HepG2 (cell line): ENCODE results near the gene USP27X. TPM values are rescaled to one million over a fixed set of nuclear protein-coding genes. Genes with fewer than 3 reads are reported as not detected.

Source experiments
- ATAC-seq: fragments of 200-7000 bp; cut with Tn5 transposase; 3 replicates; pipeline ENCODE4 v1.9.1; 2020; ENCODE audit warnings: mild to moderate bottlenecking, moderate library complexity
- BruUV-seq: library from RNA; stranded (reverse); fragments of 400-500 nt; replicated peaks from 2 replicates; lab custom pipeline; 2021; lab: Mats Ljungman, UMichigan
- CTCF ChIA-PET: fragments of 300-600 bp; formaldehyde crosslinking; extraction: SDS; loops from one replicate; lab custom pipeline; 2021; ENCODE audit warnings: low total read pairs, inconsistent platforms, low intra/inter-chr PET ratio; lab: Yijun Ruan, JAX
- POLR2A ChIA-PET: fragments of 350-600 bp; sonication (Branson Sonifier 250); formaldehyde crosslinking; loops from one replicate; lab custom pipeline; 2020; ENCODE audit warnings: antibody characterized with exemption, inconsistent platforms; lab: Yijun Ruan, JAX
- DNase-seq: peaks from one replicate; pipeline ENCODE4 v3.0.0-alpha.2; 2015; ENCODE audit warnings: low spot score
- FAIRE-seq: peaks from 3 replicates; lab custom pipeline; 2011; peaks lifted over from hg19 to GRCh38; lab: Jason Lieb, UNC
- H2AFZ ChIP-seq: one replicate; pipeline ENCODE4 v1.6.1; 2011; ENCODE audit warnings: low read length, inconsistent platforms
- H3K27ac ChIP-seq: fragments of 300-600 bp; 3 replicates; pipeline ENCODE4 v1.8.0; 2011; ENCODE audit warnings: mixed run types, mild to moderate bottlenecking, mixed read lengths, low read length, inconsistent platforms; ENCODE audit not compliant: insufficient read depth; ENCODE audit errors: extremely low read length
- H3K27me3 ChIP-seq, 2 experiments: fragments of 200-600 bp in 1 of 2; 2 replicates in 1 of 2; 3 replicates in 1 of 2; pipeline versions ENCODE4 v1.6.0 to v1.8.0; 2011; ENCODE audit warnings: low read length in 2 of 2, mild to moderate bottlenecking in 2 of 2, moderate library complexity in 2 of 2, inconsistent platforms in 1 of 2; ENCODE audit not compliant: insufficient read depth in 2 of 2, control insufficient read depth in 1 of 2
- H3K36me3 ChIP-seq, 2 experiments: fragments of 200-600 bp in 1 of 2; replicated peaks in 1 of 2; 2 replicates in 1 of 2; 3 replicates in 1 of 2; pipeline versions ENCODE4 v1.5.1 to v1.8.0; 2011; ENCODE audit warnings: low read length in 2 of 2, inconsistent platforms in 1 of 2; ENCODE audit not compliant: insufficient read depth in 2 of 2, control insufficient read depth in 1 of 2
- H3K4me1 ChIP-seq: 2 replicates; pipeline ENCODE4 v1.5.1; 2012; ENCODE audit warnings: low read length, inconsistent platforms; ENCODE audit not compliant: insufficient read depth
- H3K4me2 ChIP-seq: 2 replicates; pipeline ENCODE4 v1.6.0; 2011; ENCODE audit warnings: low read depth, low read length, inconsistent platforms
- H3K4me3 ChIP-seq, 3 experiments: fragments of 200-600 bp in 1 of 3; sonication (generic), shearing (Covaris generic) in 1 of 3; replicated peaks in 1 of 3; 2 replicates each; pipeline ENCODE4 v1.5.1; 2011 to 2016; ENCODE audit warnings: low read length in 3 of 3, inconsistent platforms in 2 of 3, low read depth in 2 of 3, mild to moderate bottlenecking in 2 of 3, control low read depth in 1 of 3, mixed read lengths in 1 of 3; ENCODE audit not compliant: insufficient read depth in 1 of 3
- H3K79me2 ChIP-seq: one replicate; pipeline ENCODE4 v1.6.1; 2011; ENCODE audit warnings: low read length, inconsistent platforms; ENCODE audit not compliant: insufficient read depth
- H3K9ac ChIP-seq: 2 replicates; pipeline ENCODE4 v1.6.0; 2011; ENCODE audit warnings: mild to moderate bottlenecking, low read depth, low read length, inconsistent platforms; ENCODE audit not compliant: insufficient read depth
- H3K9me3 ChIP-seq: 2 replicates; pipeline ENCODE4 v1.5.1; 2012; ENCODE audit warnings: mild to moderate bottlenecking, low read length
- H4K20me1 ChIP-seq: 2 replicates; pipeline ENCODE4 v1.6.0; 2011; ENCODE audit warnings: inconsistent platforms, mild to moderate bottlenecking, low read length, moderate library complexity; ENCODE audit not compliant: insufficient read depth
- ATF7 ChIP-seq, 2 experiments: fragments of 450-650 bp in 1 of 2; sonication (generic) in 1 of 2; formaldehyde crosslinking in 1 of 2; IDR thresholded peaks; 2 replicates each; pipeline versions ENCODE4 v1.4.0 to v1.6.1; 2016 to 2020; ENCODE audit warnings: antibody characterized with exemption in 1 of 2, mild to moderate bottlenecking in 1 of 2, missing genetic modification reagents in 1 of 2
- KDM4B ChIP-seq: sonication (generic); formaldehyde crosslinking; IDR thresholded peaks from 2 replicates; pipeline ENCODE4 v1.4.0; 2020; ENCODE audit warnings: missing genetic modification reagents
- ZNF670 ChIP-seq: sonication (generic); formaldehyde crosslinking; IDR thresholded peaks from 2 replicates; pipeline ENCODE4 v1.8.0; 2022; ENCODE audit warnings: mild to moderate bottlenecking, missing genetic modification reagents, borderline replicate concordance
- ZSCAN31 ChIP-seq: sonication (generic); formaldehyde crosslinking; IDR thresholded peaks from 2 replicates; pipeline ENCODE4 v1.5.0; 2020; ENCODE audit warnings: low read depth, mild to moderate bottlenecking, missing genetic modification reagents
- WGBS: methylation state at CpG from one replicate; pipeline ENCODE4 v1.1.6; 2017; ENCODE audit warnings: low lambda C conversion rate; 5-methylcytosine and 5-hydroxymethylcytosine counted together
- in situ Hi-C: cut with HindIII; loops from 2 replicates; pipeline ENCODE4 v1.10.0; 2017; ENCODE audit warnings: low pct_unique_long_range_greater_than_20kb; ENCODE audit not compliant: extremely low pct_ligation_motif_present
- intact Hi-C: fragments of 100-400 bp; cut with micrococcal nuclease; formaldehyde crosslinking; loops from one replicate; pipeline ENCODE4 v1.10.0; 2022; ENCODE audit not compliant: unreplicated experiment
- polyA plus RNA-seq, 8 experiments: library from polyadenylated mRNA; depleted of rRNA in 3 of 8; stranded (reverse) in 7 of 8; unstranded in 1 of 8; fragments of >200 nt; fragmentation: Illumina TruSeq in 4 of 8; extraction: Trizol in 4 of 8; gene quantifications; 2 replicates each; pipeline versions ENCODE4 v1.2.1 to v1.2.3, GENCODE V29; 2011 to 2016; ENCODE audit warnings: low read depth in 4 of 8, missing spikeins in 1 of 8, mixed read lengths in 1 of 8; ENCODE audit not compliant: insufficient read depth in 1 of 8
- total RNA-seq, 5 experiments: library from RNA; depleted of rRNA; stranded (reverse); fragments of >200 nt; fragmentation: Illumina TruSeq; extraction: Trizol; gene quantifications; 2 replicates each; pipeline ENCODE4 v1.2.3, GENCODE V29; 2016; ENCODE audit warnings: low read depth in 1 of 5
- TF ChIP-seq, protein P1 (sequence below): sonication (generic); formaldehyde crosslinking; IDR thresholded peaks from 2 replicates; pipeline ENCODE4 v1.5.0; 2020; ENCODE audit warnings: mild to moderate bottlenecking, missing genetic modification reagents, borderline replicate concordance
- TF ChIP-seq, protein P2 (sequence below): sonication (generic); formaldehyde crosslinking; IDR thresholded peaks from 2 replicates; pipeline ENCODE4 v1.9.0; 2022; ENCODE audit warnings: low read depth, missing genetic modification reagents
- TF ChIP-seq, protein P3 (sequence below): sonication (generic); formaldehyde crosslinking; conservative IDR thresholded peaks from 2 replicates; pipeline ENCODE4 v1.8.1; 2023; ENCODE audit warnings: missing genetic modification reagents

Gene USP27X
- total and polyA plus RNA-seq, 2 of the 13 experiments (the other 11 are each of a cell fraction or from before 2014, with no cell fraction given) = 7.2 to 9.7 TPM

DNA sequence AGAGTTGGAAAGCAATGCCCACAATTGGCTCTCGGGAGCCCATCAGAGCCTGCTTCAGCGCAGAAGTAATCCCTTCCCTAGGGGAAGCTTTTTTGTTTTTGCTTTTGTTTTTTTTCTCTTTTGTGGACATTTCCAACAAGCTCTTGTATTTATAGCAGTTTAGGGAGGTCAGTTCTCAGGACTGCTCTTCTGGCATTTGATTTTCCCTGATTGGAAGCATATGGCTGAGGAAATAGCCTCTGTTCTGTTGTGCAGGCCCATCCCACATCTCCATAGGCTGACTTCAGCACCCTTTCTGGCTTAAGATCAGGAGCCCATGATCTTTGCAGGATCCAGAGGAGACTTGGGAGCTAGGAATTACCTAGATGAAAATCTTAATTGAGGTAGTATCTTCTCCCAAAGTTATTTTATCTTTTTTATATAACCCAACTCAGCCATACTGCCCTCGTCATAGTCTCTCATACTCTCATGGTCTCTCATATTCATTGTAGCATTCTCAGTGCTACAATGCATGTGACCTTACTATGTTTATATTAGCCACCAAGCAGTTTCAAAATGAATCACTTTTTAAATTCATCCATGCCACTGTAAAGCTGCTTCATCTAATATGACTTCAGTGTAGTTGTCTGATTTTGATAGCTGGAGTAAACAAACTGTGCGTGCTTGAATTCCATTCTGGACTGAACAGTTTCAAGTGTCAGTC is 33.4 kb upstream of the USP27X start:
- Histone ChIP-seq H3K9ac (no peak overlapping the region), H3K9me3 (no peaks in the 10 kb centered on the region), H2AFZ (no peak overlapping the region), H3K27me3 (no peaks in the 10 kb centered on the region), H3K36me3 (no peaks in the 10 kb centered on the region), H3K4me1 (peaks cover 39% of the 10 kb centered on the region), H3K4me2 (no peak overlapping the region), H4K20me1 (no peaks in the 10 kb centered on the region), H3K27ac (no peak overlapping the region), H3K4me3 (no peak overlapping the region), H3K79me2 (no peaks in the 10 kb centered on the region)
- in situ Hi-C loops (no loop called here), intact Hi-C loops (no loop called here)
- ATAC-seq = no peak
- POLR2A ChIA-PET = interaction anchor here (1.2 kb wide), 1 partner anchor 33 kb away, joined by 3 read pairs; the partner anchor contains the start of gene USP27X
- CTCF ChIA-PET = no interaction called here
- TF ChIP-seq ZNF670 (CRISPR knock-in tag) = no peak
- no peak for TF ChIP-seq ZSCAN31 (CRISPR knock-in tag)
- no peak for TF ChIP-seq KDM4B (CRISPR knock-in tag)
- TF ChIP-seq, protein P1, sequence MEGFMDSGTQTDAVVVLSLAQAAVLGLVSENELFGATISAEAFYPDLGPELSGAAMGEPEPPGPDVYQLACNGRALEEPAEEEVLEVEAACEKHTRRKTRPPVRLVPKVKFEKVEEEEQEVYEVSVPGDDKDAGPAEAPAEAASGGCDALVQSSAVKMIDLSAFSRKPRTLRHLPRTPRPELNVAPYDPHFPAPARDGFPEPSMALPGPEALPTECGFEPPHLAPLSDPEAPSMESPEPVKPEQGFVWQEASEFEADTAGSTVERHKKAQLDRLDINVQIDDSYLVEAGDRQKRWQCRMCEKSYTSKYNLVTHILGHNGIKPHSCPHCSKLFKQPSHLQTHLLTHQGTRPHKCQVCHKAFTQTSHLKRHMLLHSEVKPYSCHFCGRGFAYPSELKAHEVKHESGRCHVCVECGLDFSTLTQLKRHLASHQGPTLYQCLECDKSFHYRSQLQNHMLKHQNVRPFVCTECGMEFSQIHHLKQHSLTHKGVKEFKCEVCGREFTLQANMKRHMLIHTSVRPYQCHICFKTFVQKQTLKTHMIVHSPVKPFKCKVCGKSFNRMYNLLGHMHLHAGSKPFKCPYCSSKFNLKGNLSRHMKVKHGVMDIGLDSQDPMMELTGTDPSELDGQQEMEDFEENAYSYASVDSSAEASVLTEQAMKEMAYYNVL (CRISPR knock-in tag) = no peak
- TF ChIP-seq, protein P2, sequence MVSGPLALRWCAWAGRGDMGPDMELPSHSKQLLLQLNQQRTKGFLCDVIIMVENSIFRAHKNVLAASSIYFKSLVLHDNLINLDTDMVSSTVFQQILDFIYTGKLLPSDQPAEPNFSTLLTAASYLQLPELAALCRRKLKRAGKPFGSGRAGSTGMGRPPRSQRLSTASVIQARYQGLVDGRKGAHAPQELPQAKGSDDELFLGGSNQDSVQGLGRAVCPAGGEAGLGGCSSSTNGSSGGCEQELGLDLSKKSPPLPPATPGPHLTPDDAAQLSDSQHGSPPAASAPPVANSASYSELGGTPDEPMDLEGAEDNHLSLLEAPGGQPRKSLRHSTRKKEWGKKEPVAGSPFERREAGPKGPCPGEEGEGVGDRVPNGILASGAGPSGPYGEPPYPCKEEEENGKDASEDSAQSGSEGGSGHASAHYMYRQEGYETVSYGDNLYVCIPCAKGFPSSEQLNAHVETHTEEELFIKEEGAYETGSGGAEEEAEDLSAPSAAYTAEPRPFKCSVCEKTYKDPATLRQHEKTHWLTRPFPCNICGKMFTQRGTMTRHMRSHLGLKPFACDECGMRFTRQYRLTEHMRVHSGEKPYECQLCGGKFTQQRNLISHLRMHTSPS (CRISPR knock-in tag) = no peak
- TF ChIP-seq, protein P3, sequence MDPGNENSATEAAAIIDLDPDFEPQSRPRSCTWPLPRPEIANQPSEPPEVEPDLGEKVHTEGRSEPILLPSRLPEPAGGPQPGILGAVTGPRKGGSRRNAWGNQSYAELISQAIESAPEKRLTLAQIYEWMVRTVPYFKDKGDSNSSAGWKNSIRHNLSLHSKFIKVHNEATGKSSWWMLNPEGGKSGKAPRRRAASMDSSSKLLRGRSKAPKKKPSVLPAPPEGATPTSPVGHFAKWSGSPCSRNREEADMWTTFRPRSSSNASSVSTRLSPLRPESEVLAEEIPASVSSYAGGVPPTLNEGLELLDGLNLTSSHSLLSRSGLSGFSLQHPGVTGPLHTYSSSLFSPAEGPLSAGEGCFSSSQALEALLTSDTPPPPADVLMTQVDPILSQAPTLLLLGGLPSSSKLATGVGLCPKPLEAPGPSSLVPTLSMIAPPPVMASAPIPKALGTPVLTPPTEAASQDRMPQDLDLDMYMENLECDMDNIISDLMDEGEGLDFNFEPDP = no peak
- TF ChIP-seq ATF7 (IDR thresholded peaks at IDR 0.05) = no peak
- TF ChIP-seq ATF7 (CRISPR knock-in tag; IDR thresholded peaks at IDR 0.05) = no peak
- WGBS = 100% methylated on average over 3 of the region's 4 CpGs
- FAIRE-seq = no peak
- no TSS peak for BruUV-seq
- no peak for DNase-seq
